LHCN-M2 (cell line): ENCODE data around the gene ARPC4. TPM values are rescaled to one million over a fixed set of nuclear protein-coding genes. Genes with fewer than 3 reads are reported as not detected.
"Not testable (repeated sequence)": the region's sequence is repeated elsewhere in the genome, so short reads cannot be mapped to it uniquely, and the experiment has no call there.

Experiments
- DNase-seq: peaks from one replicate; pipeline ENCODE4 v3.0.0-alpha.2; 2012; ENCODE audit warnings: low read depth
- total RNA-seq: library from RNA; depleted of rRNA; stranded (reverse); fragments of >200 nt; gene quantifications from 2 replicates; pipeline ENCODE4 v1.2.3, GENCODE V29; 2014

ARPC4 gene
- total RNA-seq, 1 experiment from 2014 or later = 310 TPM

DNA sequence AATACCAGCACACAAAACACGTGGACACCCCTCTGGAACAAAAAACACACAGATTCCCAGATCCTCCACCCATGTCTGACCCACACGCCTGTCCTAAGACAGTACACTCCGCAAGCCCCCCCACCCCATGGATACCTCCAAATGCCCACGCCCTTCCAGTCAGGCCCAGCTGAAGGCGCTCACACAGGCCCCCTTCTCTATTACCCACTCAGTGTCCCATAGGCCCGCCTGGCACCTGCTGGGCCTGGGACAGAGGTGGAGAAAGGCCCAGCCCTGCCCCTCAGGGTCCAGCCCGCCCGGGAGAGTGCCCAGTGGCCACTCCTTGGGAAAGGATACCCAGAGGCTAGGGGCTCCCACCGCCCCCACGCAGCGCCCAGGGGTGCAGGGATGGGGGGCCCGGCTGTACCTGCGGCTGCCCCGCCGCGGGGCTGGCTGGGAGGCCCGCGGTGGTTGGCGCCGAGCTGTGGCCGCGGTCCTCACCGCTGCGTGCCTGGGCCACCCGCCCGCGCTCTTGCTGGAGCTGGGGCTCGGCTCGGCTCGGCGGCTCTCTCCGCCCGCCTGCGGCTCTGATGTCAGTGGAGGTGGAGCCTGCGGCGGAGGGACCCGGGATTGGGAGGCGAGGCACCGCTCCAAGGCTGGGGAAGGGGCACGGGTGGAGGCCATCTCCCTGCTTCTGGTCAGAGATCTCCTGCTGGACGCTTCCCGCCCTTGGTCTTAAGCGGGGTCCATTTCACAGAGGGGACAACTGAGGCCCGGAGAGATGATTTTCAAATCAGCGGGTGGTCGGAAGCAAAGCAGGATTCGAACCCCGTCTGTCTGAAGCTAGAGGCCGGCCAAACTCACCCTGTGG lies 23.2 kb upstream of the ARPC4 start, which contains the start of gene CAMK1:
CAMK1 (minus strand) TSS at position 522 of the 850 bp plus-strand sequence. CDS start 2,198 bp downstream, outside the sequence.
- peak; percentile 32 for DNase-seq

DNA sequence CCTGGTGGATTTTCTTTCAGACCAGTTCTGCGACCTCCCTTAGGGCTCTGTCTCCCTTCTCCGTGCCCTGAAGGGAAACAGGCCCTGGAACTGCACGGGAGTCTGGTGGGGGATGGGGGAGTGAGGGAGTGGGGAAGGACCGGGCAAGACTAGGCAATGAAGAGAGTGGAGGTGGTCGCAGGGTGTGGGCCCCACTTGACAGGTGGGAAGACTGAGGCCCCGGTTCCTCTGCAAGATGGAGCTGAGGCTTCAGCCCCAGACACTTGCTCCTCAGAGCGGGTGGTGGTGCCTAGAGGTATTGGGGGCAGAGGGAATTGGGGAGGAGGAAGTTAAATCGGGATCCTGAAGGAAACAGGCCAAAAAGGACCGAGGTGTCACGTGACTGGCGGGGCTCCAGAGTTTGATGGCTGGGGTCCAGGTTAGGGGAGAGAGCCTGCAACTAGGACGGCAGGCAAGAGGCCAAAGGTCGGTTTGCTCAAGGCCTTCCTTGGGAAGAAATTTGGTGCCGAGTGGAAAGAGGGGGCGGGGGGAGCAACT lies 22.5 kb upstream of the ARPC4 start:
- no peak for DNase-seq

GRCh38 chr3:9771007-9771406 lies 21.9 kb upstream of the ARPC4 start:
- DNase-seq = not testable (repeated sequence)

- DNase-seq = no peak
Observed at GRCh38 chr3:9776896-9777693, 15.8 kb upstream of the ARPC4 start.

- no peak for DNase-seq
Observed at GRCh38 chr3:9777694-9778021, 15.2 kb upstream of the ARPC4 start.

DNA sequence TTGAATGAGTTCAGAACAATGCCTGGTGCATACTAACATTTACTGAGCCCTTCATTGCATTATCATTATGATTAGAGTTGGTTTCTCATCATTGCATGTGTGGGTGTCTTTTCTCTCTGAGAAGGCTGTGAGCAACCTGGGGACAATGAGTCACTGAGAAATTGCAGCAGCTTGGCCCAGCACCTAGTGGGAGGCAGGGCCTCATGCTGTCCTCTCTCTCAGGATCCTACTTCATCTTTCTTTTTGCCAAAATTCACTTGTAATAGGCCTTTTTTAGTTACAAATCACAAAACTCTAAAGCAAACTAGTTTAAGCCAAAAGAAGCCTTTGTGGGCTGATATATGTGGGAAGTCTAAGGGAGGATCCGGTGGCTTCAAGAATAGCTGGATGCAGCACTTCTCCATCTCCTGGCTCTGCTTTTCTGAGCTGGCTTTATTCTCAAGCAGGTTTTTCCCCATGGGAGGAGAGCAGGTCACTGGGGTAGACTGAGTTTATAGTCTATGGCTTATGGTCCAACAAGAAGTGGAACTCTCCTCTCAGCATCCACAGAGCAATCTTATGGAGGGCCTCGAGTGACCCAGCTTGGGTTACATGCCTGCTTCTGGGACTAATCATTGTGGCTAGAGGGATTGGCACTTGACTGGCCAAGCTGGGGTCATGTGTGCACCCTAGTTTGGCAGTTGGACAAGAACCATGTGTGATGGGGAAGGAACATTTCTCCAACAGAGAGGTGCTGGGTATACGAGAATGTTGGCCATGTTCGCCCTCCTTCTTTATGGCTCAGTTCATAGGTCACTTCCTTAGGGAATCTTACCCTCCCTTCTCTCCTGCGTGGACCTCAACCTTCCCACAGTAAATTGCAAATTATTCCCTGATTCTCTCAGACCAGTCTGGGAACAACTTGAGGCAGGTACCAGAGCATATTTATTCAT lies 14.5 kb upstream of the ARPC4 start:
- DNase-seq = peak; percentile 35

GRCh38 chr3:9779075-9779593 lies 13.7 kb upstream of the ARPC4 start:
- no peak for DNase-seq

DNA sequence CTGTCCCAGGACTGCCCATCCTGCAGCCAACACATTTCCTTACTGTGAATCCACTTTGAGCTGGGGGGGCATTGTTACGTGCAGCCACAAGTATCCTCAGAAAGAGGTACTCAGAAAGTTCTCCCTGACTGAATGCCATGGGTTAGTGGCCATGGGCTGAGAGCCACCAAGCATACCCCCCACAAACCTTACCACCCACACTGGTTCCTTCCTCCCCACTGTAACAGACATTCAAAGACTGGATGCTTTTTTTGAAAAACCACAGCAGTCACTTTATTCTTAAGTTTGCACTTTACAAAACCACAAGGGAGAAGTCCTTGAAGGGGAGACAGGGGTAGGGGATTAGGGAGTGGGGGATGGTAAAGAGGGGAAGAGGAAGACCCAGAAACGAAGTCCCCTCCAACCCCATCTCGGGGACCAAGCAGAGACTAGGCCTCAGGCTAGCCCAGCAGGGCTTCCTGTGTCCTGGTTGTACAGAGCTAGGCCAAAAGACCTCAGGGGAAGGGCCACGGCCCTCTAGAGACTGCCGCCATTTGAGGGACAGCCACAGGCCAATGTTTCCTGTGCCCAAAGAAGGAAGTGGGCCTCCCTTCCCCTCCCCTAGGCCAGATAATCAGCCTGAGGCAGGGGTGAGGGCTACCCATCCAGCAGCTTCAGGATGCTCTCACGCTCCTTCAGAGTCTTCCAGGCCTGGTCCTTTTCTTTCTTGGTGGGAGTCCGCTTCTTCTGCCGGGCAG lies 13.0 kb upstream of the ARPC4 start:
- no peak for DNase-seq

- no peak for DNase-seq
Observed at GRCh38 chr3:9780458-9780812, 12.4 kb upstream of the ARPC4 start.

GRCh38 chr3:9780910-9781309 lies 12.0 kb upstream of the ARPC4 start:
- no peak for DNase-seq

GRCh38 chr3:9781551-9781950 lies 11.3 kb upstream of the ARPC4 start:
- DNase-seq = no peak

DNA sequence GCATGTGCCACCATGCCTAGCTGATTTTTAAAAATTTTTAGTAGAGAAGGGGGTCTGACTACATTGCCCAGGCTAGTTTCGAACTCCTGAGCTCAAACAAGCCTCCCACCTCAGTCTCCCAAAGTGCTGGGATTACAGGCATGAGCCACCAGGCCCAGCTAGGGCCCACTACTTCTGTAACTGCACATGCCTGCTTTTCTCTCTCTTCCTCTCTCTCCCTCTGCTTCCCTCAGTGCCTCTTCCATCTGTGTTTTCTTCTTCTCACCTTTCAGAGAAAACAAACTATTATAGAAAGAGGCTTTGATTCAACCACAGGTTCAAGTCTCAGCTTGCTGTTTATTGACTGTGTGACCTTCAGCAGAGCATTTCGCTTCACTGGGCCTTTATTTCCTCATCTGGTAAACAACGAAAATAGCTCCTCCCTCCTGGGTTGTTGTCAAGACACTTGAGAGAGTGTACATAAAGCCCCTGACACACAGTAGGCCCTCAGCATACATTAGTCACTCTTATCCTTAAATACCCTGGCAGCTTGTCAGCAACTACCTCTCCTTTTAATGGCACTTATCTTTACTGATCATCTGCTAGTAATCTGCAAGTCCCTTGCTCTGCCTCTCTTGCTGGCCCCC lies 10.8 kb upstream of the ARPC4 start:
- no peak for DNase-seq

DNA sequence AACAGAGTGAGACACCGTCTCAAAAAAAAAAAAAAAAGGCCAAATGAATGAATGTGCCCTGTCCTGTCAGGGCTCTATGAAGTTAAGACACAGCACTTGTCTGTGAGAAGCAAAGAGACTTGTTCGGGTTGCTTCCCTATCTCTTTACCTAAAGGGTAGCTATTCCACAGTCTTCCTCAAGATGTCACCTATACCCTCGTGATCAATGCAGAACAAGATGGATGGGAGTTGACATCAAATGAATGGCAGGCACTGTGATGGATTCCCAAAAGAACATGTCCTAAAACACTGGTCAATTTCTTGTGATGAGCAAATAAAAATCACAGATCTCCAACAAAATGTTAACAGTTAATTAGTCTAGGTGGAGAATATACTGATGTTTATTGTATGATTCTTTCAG lies 10.1 kb upstream of the ARPC4 start:
- DNase-seq = no peak

DNA sequence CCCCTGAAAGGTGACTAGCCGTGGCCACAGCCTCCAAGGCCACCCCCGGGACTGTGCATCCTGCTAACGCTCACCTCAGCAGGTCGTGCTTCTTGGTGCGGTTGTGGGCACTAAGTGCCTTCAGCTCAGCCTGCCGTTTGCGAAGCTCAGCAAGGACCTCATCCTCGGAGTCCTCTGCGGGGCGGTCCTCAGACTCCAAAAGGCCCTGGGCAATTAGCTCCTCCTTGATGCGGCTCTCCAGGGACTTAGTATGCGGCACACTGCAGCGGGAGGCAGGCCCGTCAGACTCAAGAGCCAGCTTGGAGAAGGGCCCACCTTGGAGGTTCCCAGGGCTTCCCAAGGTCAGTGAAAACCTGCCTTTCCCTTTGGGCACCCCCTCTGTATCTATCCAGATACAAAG lies 8.9 kb upstream of the ARPC4 start:
- no peak for DNase-seq

DNA sequence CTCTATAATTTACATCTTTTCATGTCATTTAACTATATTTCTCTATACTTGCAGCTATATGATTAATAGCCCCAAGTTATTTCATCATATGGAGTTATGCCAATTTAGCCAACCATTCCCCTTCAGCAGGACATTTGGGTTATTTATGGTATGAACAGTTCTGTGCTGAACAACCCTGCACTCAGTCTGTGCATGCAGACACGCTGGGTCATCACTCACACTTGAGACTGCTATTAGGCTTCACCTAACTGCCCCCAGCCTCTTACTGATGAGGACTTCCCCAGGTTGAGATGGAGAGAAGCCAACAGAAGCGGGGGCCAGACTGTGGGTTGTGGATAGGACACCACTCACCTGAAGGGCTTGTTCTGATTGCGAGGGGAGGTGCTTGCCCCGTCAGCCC lies 7.9 kb upstream of the ARPC4 start:
- no peak for DNase-seq

DNA sequence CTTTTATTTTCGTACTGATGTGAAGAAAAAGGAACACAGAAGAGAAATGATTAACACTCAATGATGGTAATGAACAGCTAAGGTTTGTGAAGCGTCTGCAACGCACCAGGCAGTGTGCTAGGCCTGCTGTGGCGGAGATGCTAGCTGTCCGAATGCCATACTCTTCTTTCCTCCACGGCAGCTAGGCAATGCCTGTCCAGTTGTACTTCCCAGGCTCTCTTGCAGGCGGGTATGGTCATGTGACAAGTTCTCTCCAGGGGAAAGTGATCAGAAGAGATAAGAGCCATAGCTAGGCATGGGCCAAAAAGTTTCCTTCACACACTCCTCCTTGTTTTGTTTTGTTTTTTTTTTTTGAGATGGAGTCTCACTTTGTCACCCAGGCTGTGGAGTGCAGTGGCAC lies 7.3 kb upstream of the ARPC4 start:
- DNase-seq = no peak

DNA sequence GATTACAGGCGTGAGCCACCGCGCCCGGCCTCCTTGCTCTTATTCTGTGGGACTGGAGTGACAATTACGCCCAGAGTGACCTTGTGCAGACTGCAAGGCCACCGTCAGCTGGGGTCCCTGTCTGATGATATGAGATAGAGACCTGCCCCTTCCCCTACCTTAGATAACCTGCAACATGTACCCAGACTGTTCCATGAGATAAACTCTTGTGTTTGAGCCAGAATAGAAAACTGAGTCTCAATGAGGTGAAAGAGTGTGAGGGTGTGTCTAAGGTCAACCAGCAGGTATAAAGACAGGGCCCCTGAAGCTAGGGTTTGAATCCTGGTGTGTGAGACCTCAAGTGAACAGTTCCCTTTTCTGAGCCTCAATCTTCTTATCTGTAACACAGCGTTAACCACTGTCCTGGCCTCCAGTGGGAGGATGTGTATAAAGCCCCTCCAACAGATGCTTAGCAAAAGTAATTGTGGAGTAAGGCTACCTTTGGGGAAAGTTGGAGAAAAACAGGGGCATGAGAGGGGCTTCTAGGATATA lies 6.6 kb upstream of the ARPC4 start:
- no peak for DNase-seq

- no peak for DNase-seq
Observed at GRCh38 chr3:9786825-9787669, 5.8 kb upstream of the ARPC4 start.

DNA sequence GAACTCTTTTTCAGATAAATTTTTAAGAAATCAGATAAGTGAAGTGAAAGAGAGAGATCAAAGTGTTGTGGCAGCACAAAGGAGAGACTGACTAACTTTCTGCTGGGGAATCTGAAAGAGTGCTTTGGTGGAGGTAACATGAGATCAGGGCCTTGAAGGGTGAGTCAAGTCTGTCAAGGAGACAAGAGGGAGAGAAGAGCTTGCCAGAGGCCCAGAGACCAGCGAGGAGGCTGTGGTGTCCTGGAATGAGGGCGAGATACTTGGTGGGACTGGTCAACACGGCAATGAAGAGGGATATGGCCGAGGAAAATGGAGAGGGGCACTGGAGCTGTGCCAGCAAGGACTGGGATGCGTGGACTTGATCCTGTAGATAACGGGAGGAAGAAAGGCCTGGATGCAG lies 5.2 kb upstream of the ARPC4 start:
- DNase-seq = no peak
